GM19324 (cell line): ENCODE data around the gene CHMP6.

ENCODE experiments used
- ATAC-seq: cut with Tn5 transposase; IDR thresholded peaks from one replicate; pipeline ENCODE4 v1.9.1; 2021; ENCODE audit warnings: mild to moderate bottlenecking, moderate library complexity; ENCODE audit not compliant: unreplicated experiment, low FRiP score

CHMP6 gene

GRCh38 chr17:80970762-80971703 is 20.6 kb upstream of the CHMP6 start:
- ATAC-seq = no peak

GRCh38 chr17:80971704-80972304 is 19.8 kb upstream of the CHMP6 start:
- no peak for ATAC-seq

- ATAC-seq = no peak
Measured at GRCh38 chr17:80976701-80977100, 14.9 kb upstream of the CHMP6 start.

GRCh38 chr17:80977172-80977571 is 14.5 kb upstream of the CHMP6 start:
- ATAC-seq = no peak

GRCh38 chr17:80978499-80979497 is 12.8 kb upstream of the CHMP6 start:
- no peak for ATAC-seq

GRCh38 chr17:80979547-80980378 is 11.9 kb upstream of the CHMP6 start:
- no peak for ATAC-seq

GRCh38 chr17:80980397-80981061 is 11.1 kb upstream of the CHMP6 start:
- ATAC-seq = no peak

GRCh38 chr17:80981062-80981902 is 10.4 kb upstream of the CHMP6 start:
- ATAC-seq = no peak

- ATAC-seq = no peak
Measured at GRCh38 chr17:80981929-80982425, 9.7 kb upstream of the CHMP6 start.

GRCh38 chr17:80982426-80982974 is 9.1 kb upstream of the CHMP6 start:
- ATAC-seq = no peak

GRCh38 chr17:80983545-80983944 is 8.1 kb upstream of the CHMP6 start:
- ATAC-seq = no peak

- no peak for ATAC-seq
Measured at GRCh38 chr17:80984749-80985148, 6.9 kb upstream of the CHMP6 start.

- no peak for ATAC-seq
Measured at GRCh38 chr17:80986046-80986445, 5.6 kb upstream of the CHMP6 start.

GRCh38 chr17:80986816-80987475 is 4.7 kb upstream of the CHMP6 start:
- ATAC-seq = no peak

- ATAC-seq = no peak
Measured at GRCh38 chr17:80987941-80988461, 3.6 kb upstream of the CHMP6 start.

GRCh38 chr17:80989586-80989913 is 2.1 kb upstream of the CHMP6 start:
- no peak for ATAC-seq

GRCh38 chr17:80990921-80991644 is 558 bp upstream of the CHMP6 start:
- ATAC-seq = no peak
